ENCODE data around the gene DAAM1. TPM values are rescaled to one million over a fixed set of nuclear protein-coding genes. Genes with fewer than 3 reads are reported as not detected.
A peak's percentile ranks its signal among the peaks of the same experiment; 100 is the strongest.

The DAAM1 gene
- polyA plus RNA-seq, 1 donor (not counting 4 experiments of a cell fraction or from before 2014, with no cell fraction given): 44.6 TPM

GRCh38 chr14:59160506-59160905 lies 28.0 kb upstream of the DAAM1 start:
- no peaks in the 10 kb centered on the region for H3K9me1 ChIP-seq (ENCODE audit: control insufficient read depth, extremely low read depth, insufficient read depth, low read length)
- H3K27ac ChIP-seq (ENCODE audit: control insufficient read depth, insufficient read depth, low read length): no peak overlapping the region
- no peak overlapping the region for H3K9ac ChIP-seq (ENCODE audit: control insufficient read depth, extremely low read depth, insufficient read depth, low read length)
- H3K36me3 ChIP-seq (ENCODE audit: control insufficient read depth in 2 of 2, extremely low read depth in 1 of 2, insufficient read depth in 2 of 2, low read length in 2 of 2): no peaks in the 10 kb centered on the region
- no peaks in the 10 kb centered on the region for H3K79me2 ChIP-seq (ENCODE audit: control insufficient read depth, insufficient read depth, low read length)
- H3K4me1 ChIP-seq (ENCODE audit: control insufficient read depth, extremely low read depth, insufficient read depth, low read length): no peaks in the 10 kb centered on the region
- no peak for DNase-seq (ENCODE audit: low read depth, low spot score)
- no peak for TF ChIP-seq EZH2 (IDR thresholded peaks at IDR 0.05; ENCODE audit: low read length)
- TF ChIP-seq CTCF (optimal IDR thresholded peaks at IDR 0.05 in 1 of 3, IDR thresholded peaks at IDR 0.05 in 1 of 3, conservative IDR thresholded peaks at IDR 0.05 in 1 of 3; ENCODE audit: extremely low read depth in 1 of 3, insufficient read depth in 2 of 3, low read length in 3 of 3): no peak
- H3K27me3 ChIP-seq (ENCODE audit: control insufficient read depth, extremely low read depth, insufficient read depth, low read length): no peaks in the 10 kb centered on the region
- no peak for FAIRE-seq
- H3K4me3 ChIP-seq (ENCODE audit: control insufficient read depth in 2 of 3, extremely low read depth in 1 of 3, insufficient read depth in 2 of 3, low read depth in 1 of 3, low read length in 3 of 3): no peak overlapping the region
- no peak overlapping the region for H3K4me2 ChIP-seq (ENCODE audit: control insufficient read depth, extremely low read depth, insufficient read depth, low read depth, low read length)
- H2AFZ ChIP-seq (ENCODE audit: control insufficient read depth, low read length): no peak overlapping the region
- dilution Hi-C loops (cut with MboI; ENCODE audit: extremely low pct_ligation_motif_present, low sequenced_read_pairs): no loop called here
- H4K20me1 ChIP-seq (ENCODE audit: control insufficient read depth, extremely low read depth, insufficient read depth, low read length): no peaks in the 10 kb centered on the region
- no peaks in the 10 kb centered on the region for H3K9me3 ChIP-seq (ENCODE audit: control insufficient read depth, low read depth, low read length)

- TF ChIP-seq CTCF (optimal IDR thresholded peaks at IDR 0.05 in 1 of 3, IDR thresholded peaks at IDR 0.05 in 1 of 3, conservative IDR thresholded peaks at IDR 0.05 in 1 of 3; ENCODE audit: extremely low read depth in 1 of 3, insufficient read depth in 2 of 3, low read length in 3 of 3): no peak
- Histone ChIP-seq H3K79me2 (ENCODE audit: control insufficient read depth, insufficient read depth, low read length) (no peaks in the 10 kb centered on the region), H3K27me3 (ENCODE audit: control insufficient read depth, extremely low read depth, insufficient read depth, low read length) (no peaks in the 10 kb centered on the region), H3K4me3 (ENCODE audit: control insufficient read depth in 2 of 3, extremely low read depth in 1 of 3, insufficient read depth in 2 of 3, low read depth in 1 of 3, low read length in 3 of 3) (no peak overlapping the region), H3K9me3 (ENCODE audit: control insufficient read depth, low read depth, low read length) (no peaks in the 10 kb centered on the region), H3K4me1 (ENCODE audit: control insufficient read depth, extremely low read depth, insufficient read depth, low read length) (no peaks in the 10 kb centered on the region), H2AFZ (ENCODE audit: control insufficient read depth, low read length) (no peak overlapping the region), H3K4me2 (ENCODE audit: control insufficient read depth, extremely low read depth, insufficient read depth, low read depth, low read length) (no peak overlapping the region), H3K27ac (ENCODE audit: control insufficient read depth, insufficient read depth, low read length) (no peak overlapping the region), H3K9ac (ENCODE audit: control insufficient read depth, extremely low read depth, insufficient read depth, low read length) (no peak overlapping the region), H3K9me1 (ENCODE audit: control insufficient read depth, extremely low read depth, insufficient read depth, low read length) (no peaks in the 10 kb centered on the region), H3K36me3 (ENCODE audit: control insufficient read depth in 2 of 2, extremely low read depth in 1 of 2, insufficient read depth in 2 of 2, low read length in 2 of 2) (no peaks in the 10 kb centered on the region), H4K20me1 (ENCODE audit: control insufficient read depth, extremely low read depth, insufficient read depth, low read length) (no peaks in the 10 kb centered on the region)
- DNase-seq (ENCODE audit: low read depth, low spot score) (no peak), FAIRE-seq (peak; percentile 62)
- dilution Hi-C loops (cut with MboI; ENCODE audit: extremely low pct_ligation_motif_present, low sequenced_read_pairs): no loop called here
Observed at GRCh38 chr14:59161561-59162175, 26.8 kb upstream of the DAAM1 start.
